Stomach (tissue), 9 donors: ENCODE results near the gene CTXN3. TPM values are rescaled to one million over a fixed set of nuclear protein-coding genes. Genes with fewer than 3 reads are reported as not detected.

Source experiments
- DNase-seq, 2 donors: peaks; one replicate each; pipeline versions ENCODE4 v3.0.0 to v3.0.0-alpha.2; 2013 to 2019
- H3K27ac ChIP-seq, 5 donors: fragments of 200-600 bp in 4 of 5; sonication (generic) in 4 of 5; one replicate each; pipeline ENCODE4 v1.5.1; 2013 to 2019; ENCODE audit warnings: mild to moderate bottlenecking in 1 of 5, moderate library complexity in 1 of 5
- H3K27me3 ChIP-seq, 3 donors: fragments of 200-600 bp; sonication (generic); one replicate each; pipeline ENCODE4 v1.5.1; 2017 to 2019; ENCODE audit warnings: mixed run types in 1 of 3
- H3K36me3 ChIP-seq, 4 donors: fragments of 200-600 bp; sonication (generic); 1 replicate in 3 of 4; 2 replicates in 1 of 4; pipeline ENCODE4 v1.5.1; 2016 to 2019
- H3K4me1 ChIP-seq, 4 donors: fragments of 200-600 bp; sonication (generic); one replicate each; pipeline ENCODE4 v1.5.1; 2016 to 2019
- H3K4me3 ChIP-seq, 4 donors: fragments of 200-600 bp; sonication (generic) in 3 of 4; one replicate each; pipeline ENCODE4 v1.5.1; 2016 to 2019; ENCODE audit warnings: mild to moderate bottlenecking in 1 of 4
- H3K9me3 ChIP-seq, 4 donors: fragments of 200-600 bp; sonication (generic); one replicate each; pipeline ENCODE4 v1.5.1; 2016 to 2019
- EP300 ChIP-seq: sonication (generic); formaldehyde crosslinking; IDR thresholded peaks from one replicate; pipeline ENCODE4 v1.6.1; 2017; ENCODE audit warnings: antibody characterized with exemption
- POLR2A ChIP-seq, 4 donors: fragments of 450-650 bp; IDR thresholded peaks; one replicate each; pipeline ENCODE4 v1.6.1; 2016; ENCODE audit warnings: antibody characterized with exemption in 4 of 4, control low read depth in 2 of 4, mild to moderate bottlenecking in 1 of 4, moderate library complexity in 1 of 4
- POLR2AphosphoS5 ChIP-seq, 3 donors: sonication (generic); formaldehyde crosslinking; IDR thresholded peaks; one replicate each; pipeline ENCODE4 v1.6.1; 2016; ENCODE audit warnings: antibody characterized with exemption in 3 of 3
- WGBS, 5 donors: extraction: QIAGEN DNeasy Blood & Tissue Kit in 3 of 5; methylation state at CpG; one replicate each; pipeline versions ENCODE4 v1.1.5 to v1.1.7; 2013 to 2018; 5-methylcytosine and 5-hydroxymethylcytosine counted together
- intact Hi-C: fragments of 100-400 bp; cut with DNase I; formaldehyde crosslinking; loops from one replicate; pipeline ENCODE4 v1.15.1; 2023; ENCODE audit warnings: low total_unique reads
- polyA plus RNA-seq, 3 donors: library from polyadenylated mRNA; stranded (reverse); fragments of 200-250 nt; gene quantifications; one replicate each; pipeline ENCODE4 v1.2.3, GENCODE V29; 2013
- total RNA-seq, 5 donors: library from RNA; depleted of rRNA; stranded (reverse); fragments of >200 nt; gene quantifications; one replicate each; pipeline versions ENCODE4 v1.1.0 to v1.2.3, GENCODE V29; 2014 to 2016
- TF ChIP-seq, protein P1 (sequence below), 7 experiments: fragments of 450-650 bp in 4 of 7; fragments of 200-600 bp in 3 of 7; sonication (generic) in 3 of 7; IDR thresholded peaks; one replicate each; pipeline ENCODE4 v1.5.1; 2016 to 2019; ENCODE audit warnings: antibody characterized with exemption in 7 of 7, control low read depth in 2 of 7, mild to moderate bottlenecking in 1 of 7
- donor health status: healthy with polysubstance abuse.
- donor health status: Bipolar disorder and iron deficiency.
- donor health status: healthy.

CTXN3 gene
- total and polyA plus RNA-seq, 8 donors = not detected

DNA sequence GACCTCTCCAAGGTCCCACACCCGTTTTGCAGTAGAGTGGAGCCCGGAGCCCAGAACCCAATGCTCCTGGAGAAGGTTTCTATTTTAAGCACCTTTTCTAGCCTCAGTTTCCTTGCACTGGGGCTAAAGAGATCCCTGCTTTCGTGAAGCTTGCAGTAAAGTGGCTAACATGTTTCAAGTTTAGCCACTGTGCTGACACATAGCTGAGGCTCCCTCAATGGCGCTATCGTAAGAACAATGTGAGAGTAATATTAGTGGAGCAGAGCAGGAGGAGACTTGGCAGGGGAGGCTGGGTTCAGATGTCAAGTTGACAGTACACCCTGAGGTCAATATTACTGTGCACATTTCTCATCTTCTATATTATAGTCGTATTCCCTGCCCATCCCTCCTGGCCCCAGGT lies 7.9 kb downstream of the CTXN3 start:
- Histone ChIP-seq H3K27me3 (no peaks in the 10 kb centered on the region), H3K27ac (no peak overlapping the region), H3K9me3 (no peaks in the 10 kb centered on the region), H3K4me1 (peaks cover 0 to 9% (median 2%) of the 10 kb centered on the region in 4 donors), H3K36me3 (no peaks in the 10 kb centered on the region), H3K4me3 (no peak overlapping the region)
- DNase-seq = no peak
- 85 to 90% (median 89%) methylated on average over 6 of the region's 6 CpGs for WGBS, 5 donors
- intact Hi-C loops = no loop called here
- TF ChIP-seq EP300 (no peak), POLR2AphosphoS5 (IDR thresholded peaks at IDR 0.05) (no peak), POLR2A (IDR thresholded peaks at IDR 0.05) (no peak)
- TF ChIP-seq, protein P1, sequence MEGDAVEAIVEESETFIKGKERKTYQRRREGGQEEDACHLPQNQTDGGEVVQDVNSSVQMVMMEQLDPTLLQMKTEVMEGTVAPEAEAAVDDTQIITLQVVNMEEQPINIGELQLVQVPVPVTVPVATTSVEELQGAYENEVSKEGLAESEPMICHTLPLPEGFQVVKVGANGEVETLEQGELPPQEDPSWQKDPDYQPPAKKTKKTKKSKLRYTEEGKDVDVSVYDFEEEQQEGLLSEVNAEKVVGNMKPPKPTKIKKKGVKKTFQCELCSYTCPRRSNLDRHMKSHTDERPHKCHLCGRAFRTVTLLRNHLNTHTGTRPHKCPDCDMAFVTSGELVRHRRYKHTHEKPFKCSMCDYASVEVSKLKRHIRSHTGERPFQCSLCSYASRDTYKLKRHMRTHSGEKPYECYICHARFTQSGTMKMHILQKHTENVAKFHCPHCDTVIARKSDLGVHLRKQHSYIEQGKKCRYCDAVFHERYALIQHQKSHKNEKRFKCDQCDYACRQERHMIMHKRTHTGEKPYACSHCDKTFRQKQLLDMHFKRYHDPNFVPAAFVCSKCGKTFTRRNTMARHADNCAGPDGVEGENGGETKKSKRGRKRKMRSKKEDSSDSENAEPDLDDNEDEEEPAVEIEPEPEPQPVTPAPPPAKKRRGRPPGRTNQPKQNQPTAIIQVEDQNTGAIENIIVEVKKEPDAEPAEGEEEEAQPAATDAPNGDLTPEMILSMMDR (IDR thresholded peaks at IDR 0.05) = no peak

GRCh38 chr5:127660047-127660733 lies 11.3 kb downstream of the CTXN3 start:
- intact Hi-C loops = no loop called here
- Histone ChIP-seq H3K9me3 (no peaks in the 10 kb centered on the region), H3K27me3 (no peaks in the 10 kb centered on the region), H3K27ac (peak overlapping the region in 1 of 5 donors; percentile 18), H3K4me3 (no peak overlapping the region), H3K4me1 (peaks cover 0 to 20% (median 9%) of the 10 kb centered on the region in 4 donors), H3K36me3 (no peaks in the 10 kb centered on the region)
- no peak for DNase-seq
- TF ChIP-seq POLR2A (IDR thresholded peaks at IDR 0.05) = no peak
- 54 to 65% (median 58%) methylated on average over 3 of the region's 3 CpGs for WGBS, 5 donors

GRCh38 chr5:127664093-127664492 lies 15.2 kb downstream of the CTXN3 start:
- Histone ChIP-seq H3K4me3 (no peak overlapping the region), H3K36me3 (no peaks in the 10 kb centered on the region), H3K27ac (peak overlapping the region in 3 of 5 donors; percentile 18 to 47 (median 42)), H3K9me3 (no peaks in the 10 kb centered on the region), H3K27me3 (no peaks in the 10 kb centered on the region), H3K4me1 (peaks cover 0 to 47% (median 28%) of the 10 kb centered on the region in 4 donors)
- peak in 1 of 2 donors; percentile 29 for DNase-seq
- TF ChIP-seq, protein P1 (IDR thresholded peaks at IDR 0.05) = no peak
- TF ChIP-seq POLR2A (IDR thresholded peaks at IDR 0.05) (no peak), POLR2AphosphoS5 (IDR thresholded peaks at IDR 0.05) (no peak), EP300 (no peak)
- intact Hi-C loops = no loop called here
- 36 to 72% (median 54%) methylated on average over 5 of the region's 5 CpGs for WGBS, 5 donors

- H3K36me3 ChIP-seq = no peaks in the 10 kb centered on the region
- peaks cover 0 to 47% (median 22%) of the 10 kb centered on the region in 4 donors for H3K4me1 ChIP-seq
- no peak overlapping the region for H3K4me3 ChIP-seq
- intact Hi-C loops = no loop called here
- TF ChIP-seq POLR2AphosphoS5 (IDR thresholded peaks at IDR 0.05) (no peak), POLR2A (IDR thresholded peaks at IDR 0.05) (no peak), EP300 (no peak)
- TF ChIP-seq, protein P1 (IDR thresholded peaks at IDR 0.05) = no peak
- DNase-seq = no peak
- H3K9me3 ChIP-seq = no peaks in the 10 kb centered on the region
- H3K27me3 ChIP-seq = no peaks in the 10 kb centered on the region
- no peak overlapping the region for H3K27ac ChIP-seq
Observed at GRCh38 chr5:127665641-127666040, 16.8 kb downstream of the CTXN3 start.

DNA sequence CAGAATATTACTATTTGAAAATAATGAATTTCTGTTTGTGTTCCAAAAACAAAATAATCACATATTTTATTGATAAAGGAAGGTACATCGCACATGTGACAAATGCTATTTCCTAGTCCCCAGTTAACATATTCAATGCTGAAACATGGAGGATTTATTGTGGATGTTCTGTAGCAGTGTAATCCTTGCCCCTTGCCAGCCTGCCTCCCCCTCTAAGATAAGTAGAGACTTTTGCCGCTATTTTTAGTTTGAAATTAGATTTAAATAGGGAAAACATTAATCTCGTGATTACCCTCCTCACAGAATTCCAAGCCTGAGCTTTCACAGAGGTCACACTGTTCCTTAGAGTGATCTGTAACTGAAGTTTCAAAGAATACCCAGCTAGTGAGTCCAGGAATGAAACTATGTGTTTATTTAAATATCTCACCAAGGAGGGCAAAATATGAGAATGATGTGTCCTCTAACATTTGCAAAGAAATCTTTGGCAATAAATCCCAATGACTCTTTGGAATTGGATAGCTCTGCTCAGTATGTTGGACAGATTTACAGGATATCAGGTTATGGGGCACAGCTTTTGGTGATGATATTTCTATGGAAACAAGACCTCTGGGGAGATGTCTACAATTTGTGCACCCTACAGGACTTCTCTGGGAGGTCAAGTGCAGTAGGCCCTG lies 17.3 kb downstream of the CTXN3 start:
- no peak for DNase-seq
- Histone ChIP-seq H3K36me3 (no peaks in the 10 kb centered on the region), H3K27me3 (no peaks in the 10 kb centered on the region), H3K4me1 (peaks cover 0 to 47% (median 22%) of the 10 kb centered on the region in 4 donors), H3K27ac (peak overlapping the region in 1 of 5 donors; percentile 5), H3K9me3 (no peaks in the 10 kb centered on the region), H3K4me3 (no peak overlapping the region)
- intact Hi-C loops = no loop called here
- 62 to 74% (median 71%) methylated on average over 3 of the region's 3 CpGs for WGBS, 5 donors
- no peak for TF ChIP-seq POLR2AphosphoS5 (IDR thresholded peaks at IDR 0.05)
- TF ChIP-seq POLR2A (IDR thresholded peaks at IDR 0.05) = no peak
- TF ChIP-seq EP300 = no peak
- TF ChIP-seq, protein P1 (IDR thresholded peaks at IDR 0.05) = no peak
